Measurements from ENCODE around the gene ZBTB38. TPM values are rescaled to one million over a fixed set of nuclear protein-coding genes. Genes with fewer than 3 reads are reported as not detected.

ZBTB38 gene
- total and polyA plus RNA-seq, 2 donors (not counting 1 experiment from before 2014, with no cell fraction given), result 13.8 to 71.2 TPM

- 76% methylated on average over 2 of the region's 2 CpGs for WGBS (ENCODE audit: insufficient coverage)
- H3K27ac ChIP-seq (ENCODE audit: low read length in 2 of 2), result no peak overlapping the region
- ChIA-PET CTCF (interaction anchor here (2.6 kb wide), 2 partner anchors 23 to 26 kb away, joined by 7 to 11 read pairs; no protein-coding TSS in a partner anchor), POLR2A (no interaction called here)
- H3K4me1 Mint-ChIP-seq, result peaks cover 13% of the 10 kb centered on the region
- no peak for ATAC-seq (ENCODE audit: low read depth)
- no peak overlapping the region for H3K4me3 Mint-ChIP-seq
- no peaks in the 10 kb centered on the region for H4K20me1 ChIP-seq (ENCODE audit: control insufficient read depth, insufficient read depth, low read length, poor library complexity, severe bottlenecking)
- no peak overlapping the region for H3K4me2 ChIP-seq (replicated peaks; ENCODE audit: low read depth, low read length, poor library complexity, severe bottlenecking)
- no peaks in the 10 kb centered on the region for H3K79me2 ChIP-seq (ENCODE audit: control insufficient read depth, insufficient read depth, low read length)
- H3K36me3 ChIP-seq (replicated peaks in 1 of 2; ENCODE audit: control extremely low read depth in 1 of 2, control insufficient read depth in 1 of 2, extremely low read depth in 1 of 2, insufficient read depth in 2 of 2, low read length in 1 of 2), result no peaks in the 10 kb centered on the region
- peaks cover 3% of the 10 kb centered on the region for H3K9me3 Mint-ChIP-seq (ENCODE audit: insufficient read depth)
- H2AFZ ChIP-seq (ENCODE audit: insufficient read depth, low read depth, low read length, poor library complexity, severe bottlenecking), result no peak overlapping the region
- no peak for DNase-seq
- intact Hi-C loops (cut with micrococcal nuclease), result loop anchor here (2.0 kb wide), 1 partner anchor 27 kb away; no protein-coding TSS in a partner anchor
- peaks cover 0 to 1% (median 0%) of the 10 kb centered on the region in 3 donors for H3K9me3 ChIP-seq (ENCODE audit: control extremely low read depth in 1 of 3, control insufficient read depth in 2 of 3, insufficient read depth in 1 of 3, low read length in 2 of 3)
- no peak for TF ChIP-seq EZH2 (IDR thresholded peaks at IDR 0.05; ENCODE audit: borderline replicate concordance, insufficient read depth, low read depth, low read length, poor library complexity, severe bottlenecking)
- TF ChIP-seq CTCF (IDR thresholded peaks at IDR 0.05), result no peak
- H3K9ac ChIP-seq (ENCODE audit: low read length), result no peak overlapping the region
- H3K4me3 ChIP-seq (ENCODE audit: control extremely low read depth in 1 of 5, extremely low read depth in 1 of 5, insufficient read depth in 1 of 5, low read depth in 2 of 5, low read length in 4 of 5), result no peak overlapping the region
- H3K27me3 ChIP-seq (replicated peaks in 1 of 4; ENCODE audit: control extremely low read depth in 1 of 4, control insufficient read depth in 3 of 4, insufficient read depth in 4 of 4, low read length in 3 of 4), result no peaks in the 10 kb centered on the region
- H3K27me3 Mint-ChIP-seq, result peaks cover 4% of the 10 kb centered on the region
- no peak overlapping the region for H3K27ac Mint-ChIP-seq
- peaks cover 12 to 13% of the 10 kb centered on the region in 2 donors for H3K4me1 ChIP-seq (ENCODE audit: control insufficient read depth in 2 of 2, insufficient read depth in 2 of 2, low read length in 2 of 2)
Observed at GRCh38 chr3:141337991-141338390, 30.3 kb upstream of the ZBTB38 start.

- no peak overlapping the region for H3K9ac ChIP-seq (ENCODE audit: low read length)
- ChIA-PET POLR2A (no interaction called here), CTCF (no interaction called here)
- H3K36me3 ChIP-seq (replicated peaks in 1 of 2; ENCODE audit: control extremely low read depth in 1 of 2, control insufficient read depth in 1 of 2, extremely low read depth in 1 of 2, insufficient read depth in 2 of 2, low read length in 1 of 2), result no peaks in the 10 kb centered on the region
- no peak overlapping the region for H3K4me3 Mint-ChIP-seq
- no peak overlapping the region for H3K27ac Mint-ChIP-seq
- peaks cover 0 to 1% (median 0%) of the 10 kb centered on the region in 3 donors for H3K9me3 ChIP-seq (ENCODE audit: control extremely low read depth in 1 of 3, control insufficient read depth in 2 of 3, insufficient read depth in 1 of 3, low read length in 2 of 3)
- no peaks in the 10 kb centered on the region for H4K20me1 ChIP-seq (ENCODE audit: control insufficient read depth, insufficient read depth, low read length, poor library complexity, severe bottlenecking)
- no peaks in the 10 kb centered on the region for H3K79me2 ChIP-seq (ENCODE audit: control insufficient read depth, insufficient read depth, low read length)
- H3K27ac ChIP-seq (ENCODE audit: low read length in 2 of 2), result no peak overlapping the region
- H2AFZ ChIP-seq (ENCODE audit: insufficient read depth, low read depth, low read length, poor library complexity, severe bottlenecking), result no peak overlapping the region
- H3K27me3 ChIP-seq (replicated peaks in 1 of 4; ENCODE audit: control extremely low read depth in 1 of 4, control insufficient read depth in 3 of 4, insufficient read depth in 4 of 4, low read length in 3 of 4), result no peaks in the 10 kb centered on the region
- peaks cover 3% of the 10 kb centered on the region for H3K9me3 Mint-ChIP-seq (ENCODE audit: insufficient read depth)
- peaks cover 4% of the 10 kb centered on the region for H3K27me3 Mint-ChIP-seq
- peaks cover 13% of the 10 kb centered on the region for H3K4me1 Mint-ChIP-seq
- no peak for TF ChIP-seq EZH2 (IDR thresholded peaks at IDR 0.05; ENCODE audit: borderline replicate concordance, insufficient read depth, low read depth, low read length, poor library complexity, severe bottlenecking)
- no peak for TF ChIP-seq CTCF (IDR thresholded peaks at IDR 0.05)
- no peak overlapping the region for H3K4me3 ChIP-seq (ENCODE audit: control extremely low read depth in 1 of 5, extremely low read depth in 1 of 5, insufficient read depth in 1 of 5, low read depth in 2 of 5, low read length in 4 of 5)
- DNase-seq (no peak), ATAC-seq (ENCODE audit: low read depth) (no peak)
- intact Hi-C loops (cut with micrococcal nuclease), result no loop called here
- peaks cover 12 to 13% of the 10 kb centered on the region in 2 donors for H3K4me1 ChIP-seq (ENCODE audit: control insufficient read depth in 2 of 2, insufficient read depth in 2 of 2, low read length in 2 of 2)
- no peak overlapping the region for H3K4me2 ChIP-seq (replicated peaks; ENCODE audit: low read depth, low read length, poor library complexity, severe bottlenecking)
Observed at GRCh38 chr3:141338881-141339280, 29.4 kb upstream of the ZBTB38 start.

All from B cell (primary cell).